GM21717 (cell line): ENCODE results near the gene LCE2B.

ENCODE experiments used
- ATAC-seq: cut with Tn5 transposase; IDR thresholded peaks from one replicate; pipeline ENCODE4 v1.9.1; 2021; ENCODE audit warnings: mild to moderate bottlenecking, moderate library complexity; ENCODE audit not compliant: unreplicated experiment

Gene LCE2B

DNA sequence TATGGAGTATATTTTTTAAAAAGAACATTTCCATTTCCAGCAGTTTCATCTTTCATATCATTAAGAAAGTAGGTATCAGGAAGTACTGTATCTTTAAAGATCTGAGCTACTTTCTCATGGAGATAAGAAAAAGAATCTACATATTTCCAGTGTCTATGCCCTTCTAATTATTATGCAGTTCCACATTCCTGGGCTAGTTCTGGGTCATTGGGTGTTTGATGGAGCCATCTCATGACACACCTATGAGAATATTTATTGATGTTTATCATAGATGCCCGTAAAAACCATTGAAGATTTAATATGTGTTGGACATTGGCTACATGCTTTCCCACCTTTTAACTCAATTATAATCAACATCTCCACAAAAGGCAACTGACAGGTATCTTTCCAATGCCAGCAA lies 43.1 kb downstream of the LCE2B start:
- ATAC-seq = no peak

DNA sequence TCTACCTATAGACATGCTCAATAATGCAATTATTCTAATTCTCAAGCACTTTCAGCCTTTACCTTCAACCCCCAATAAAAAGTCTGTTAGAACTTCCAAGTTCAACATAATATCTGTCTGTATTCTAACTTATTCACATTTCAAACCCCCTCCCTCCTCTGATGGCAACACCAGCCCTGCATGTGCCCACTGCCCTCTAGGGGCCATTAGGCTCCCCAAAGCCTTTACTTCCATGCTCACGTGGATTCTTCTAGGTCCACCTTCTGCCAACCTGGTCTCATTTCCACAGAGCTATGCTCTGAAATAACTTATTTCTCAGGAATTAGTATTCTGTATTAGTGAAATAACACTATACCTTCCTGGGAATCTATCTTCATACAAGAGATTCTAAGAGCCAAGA lies 49.7 kb downstream of the LCE2B start:
- no peak for ATAC-seq
